HepG2 (cell line): ENCODE results near the gene LRRC43. TPM values are rescaled to one million over a fixed set of nuclear protein-coding genes. Genes with fewer than 3 reads are reported as not detected.
A peak's percentile ranks its signal among the peaks of the same experiment; 100 is the strongest.

Source experiments
- BHLHE40 ChIP-seq: IDR thresholded peaks from 2 replicates; pipeline ENCODE4 v1.6.1; 2011; ENCODE audit warnings: low read length, improper control_type of control experiment
- HES4 ChIP-seq: sonication (generic); formaldehyde crosslinking; IDR thresholded peaks from 2 replicates; pipeline ENCODE4 v1.9.0; 2021; ENCODE audit warnings: mild to moderate bottlenecking, missing genetic modification reagents, borderline replicate concordance
- MATR3 ChIP-seq: sonication (generic); formaldehyde crosslinking; IDR thresholded peaks from 2 replicates; pipeline ENCODE4 v1.4.0; 2020; ENCODE audit warnings: missing genetic modification reagents
- MED13 ChIP-seq: sonication (generic); formaldehyde crosslinking; IDR thresholded peaks from 2 replicates; pipeline ENCODE4 v1.5.0; 2020; ENCODE audit warnings: missing genetic modification reagents
- MNT ChIP-seq: fragments of 450-650 bp; IDR thresholded peaks from 2 replicates; pipeline ENCODE4 v1.6.1; 2016
- RELA ChIP-seq: sonication (generic); formaldehyde crosslinking; IDR thresholded peaks from 2 replicates; pipeline ENCODE4 v1.4.0; 2020; ENCODE audit warnings: missing genetic modification reagents
- TP53 ChIP-seq: sonication (generic); formaldehyde crosslinking; conservative IDR thresholded peaks from 2 replicates; pipeline ENCODE4 v1.4.0; 2020; ENCODE audit warnings: missing genetic modification reagents
- ZNF556 ChIP-seq: sonication (generic); formaldehyde crosslinking; IDR thresholded peaks from 2 replicates; pipeline ENCODE4 v1.4.0; 2020; ENCODE audit warnings: mild to moderate bottlenecking, missing genetic modification reagents, borderline replicate concordance
- ZNF7 ChIP-seq: IDR thresholded peaks from 2 replicates; pipeline ENCODE4 v1.6.1; 2016; ENCODE audit warnings: missing biosample characterization, missing genetic modification reagents
- ZNF704 ChIP-seq: sonication (generic); formaldehyde crosslinking; IDR thresholded peaks from 2 replicates; pipeline ENCODE4 v1.8.1; 2023; ENCODE audit warnings: mild to moderate bottlenecking, inconsistent platforms, moderate library complexity, missing genetic modification reagents, borderline replicate concordance
- polyA plus RNA-seq, 8 experiments: library from polyadenylated mRNA; depleted of rRNA in 3 of 8; stranded (reverse) in 7 of 8; unstranded in 1 of 8; fragments of >200 nt; fragmentation: Illumina TruSeq in 4 of 8; extraction: Trizol in 4 of 8; gene quantifications; 2 replicates each; pipeline versions ENCODE4 v1.2.1 to v1.2.3, GENCODE V29; 2011 to 2016; ENCODE audit warnings: low read depth in 4 of 8, missing spikeins in 1 of 8, mixed read lengths in 1 of 8; ENCODE audit not compliant: insufficient read depth in 1 of 8
- total RNA-seq, 5 experiments: library from RNA; depleted of rRNA; stranded (reverse); fragments of >200 nt; fragmentation: Illumina TruSeq; extraction: Trizol; gene quantifications; 2 replicates each; pipeline ENCODE4 v1.2.3, GENCODE V29; 2016; ENCODE audit warnings: low read depth in 1 of 5
- TF ChIP-seq, protein P1 (sequence below): sonication (generic); formaldehyde crosslinking; IDR thresholded peaks from 2 replicates; pipeline ENCODE4 v1.5.0; 2020; ENCODE audit warnings: missing genetic modification reagents, mild to moderate bottlenecking, borderline replicate concordance
- TF ChIP-seq, protein P2 (sequence below): IDR thresholded peaks from 2 replicates; pipeline ENCODE4 v1.6.1; 2016; ENCODE audit warnings: low read depth, control low read depth
- TF ChIP-seq, protein P3 (sequence below), 2 experiments: sonication (generic) in 1 of 2; formaldehyde crosslinking in 1 of 2; IDR thresholded peaks; 2 replicates each; pipeline versions ENCODE4 v1.6.1 to v1.9.0; 2014 to 2022; ENCODE audit warnings: antibody characterized with exemption in 1 of 2, borderline replicate concordance in 1 of 2, inconsistent platforms in 1 of 2, low read depth in 1 of 2, missing genetic modification reagents in 1 of 2
- TF ChIP-seq, protein P4 (sequence below): sonication (generic); formaldehyde crosslinking; IDR thresholded peaks from 2 replicates; pipeline ENCODE4 v1.8.1; 2023; ENCODE audit warnings: mild to moderate bottlenecking, missing genetic modification reagents

LRRC43 gene
- total and polyA plus RNA-seq, 2 of the 13 experiments (the other 11 are each of a cell fraction or from before 2014, with no cell fraction given) = not detected

- TF ChIP-seq ZNF704 (CRISPR knock-in tag) = peak; percentile 73; the same call in 1 of the 2 replicates
- TF ChIP-seq ZNF556 (CRISPR knock-in tag) = 0 out of 2 replicates have a peak, but pooled peaks have one; percentile 19
- TF ChIP-seq, protein P1, sequence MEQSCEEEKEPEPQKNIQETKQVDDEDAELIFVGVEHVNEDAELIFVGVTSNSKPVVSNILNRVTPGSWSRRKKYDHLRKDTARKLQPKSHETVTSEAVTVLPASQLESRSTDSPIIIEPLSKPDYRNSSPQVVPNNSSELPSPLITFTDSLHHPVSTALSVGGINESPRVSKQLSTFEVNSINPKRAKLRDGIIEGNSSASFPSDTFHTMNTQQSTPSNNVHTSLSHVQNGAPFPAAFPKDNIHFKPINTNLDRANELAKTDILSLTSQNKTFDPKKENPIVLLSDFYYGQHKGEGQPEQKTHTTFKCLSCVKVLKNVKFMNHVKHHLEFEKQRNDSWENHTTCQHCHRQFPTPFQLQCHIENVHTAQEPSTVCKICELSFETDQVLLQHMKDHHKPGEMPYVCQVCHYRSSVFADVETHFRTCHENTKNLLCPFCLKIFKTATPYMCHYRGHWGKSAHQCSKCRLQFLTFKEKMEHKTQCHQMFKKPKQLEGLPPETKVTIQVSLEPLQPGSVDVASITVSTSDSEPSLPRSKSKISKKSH = peak; percentile 75
- TF ChIP-seq, protein P2, sequence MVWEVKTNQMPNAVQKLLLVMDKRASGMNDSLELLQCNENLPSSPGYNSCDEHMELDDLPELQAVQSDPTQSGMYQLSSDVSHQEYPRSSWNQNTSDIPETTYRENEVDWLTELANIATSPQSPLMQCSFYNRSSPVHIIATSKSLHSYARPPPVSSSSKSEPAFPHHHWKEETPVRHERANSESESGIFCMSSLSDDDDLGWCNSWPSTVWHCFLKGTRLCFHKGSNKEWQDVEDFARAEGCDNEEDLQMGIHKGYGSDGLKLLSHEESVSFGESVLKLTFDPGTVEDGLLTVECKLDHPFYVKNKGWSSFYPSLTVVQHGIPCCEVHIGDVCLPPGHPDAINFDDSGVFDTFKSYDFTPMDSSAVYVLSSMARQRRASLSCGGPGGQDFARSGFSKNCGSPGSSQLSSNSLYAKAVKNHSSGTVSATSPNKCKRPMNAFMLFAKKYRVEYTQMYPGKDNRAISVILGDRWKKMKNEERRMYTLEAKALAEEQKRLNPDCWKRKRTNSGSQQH = peak; percentile 86; the same call in 1 of the 2 replicates
- TF ChIP-seq MED13 (CRISPR knock-in tag) = peak; percentile 89
- 0 out of 2 replicates have a peak, but pooled peaks have one; percentile 56 for TF ChIP-seq TP53 (CRISPR knock-in tag)
- no peak for TF ChIP-seq RELA (CRISPR knock-in tag)
- peak; percentile 52; the same call in 1 of the 2 replicates for TF ChIP-seq BHLHE40
- TF ChIP-seq ZNF7 (CRISPR knock-in tag) = no peak
- peak; percentile 98 for TF ChIP-seq HES4 (CRISPR knock-in tag)
- TF ChIP-seq, protein P3, sequence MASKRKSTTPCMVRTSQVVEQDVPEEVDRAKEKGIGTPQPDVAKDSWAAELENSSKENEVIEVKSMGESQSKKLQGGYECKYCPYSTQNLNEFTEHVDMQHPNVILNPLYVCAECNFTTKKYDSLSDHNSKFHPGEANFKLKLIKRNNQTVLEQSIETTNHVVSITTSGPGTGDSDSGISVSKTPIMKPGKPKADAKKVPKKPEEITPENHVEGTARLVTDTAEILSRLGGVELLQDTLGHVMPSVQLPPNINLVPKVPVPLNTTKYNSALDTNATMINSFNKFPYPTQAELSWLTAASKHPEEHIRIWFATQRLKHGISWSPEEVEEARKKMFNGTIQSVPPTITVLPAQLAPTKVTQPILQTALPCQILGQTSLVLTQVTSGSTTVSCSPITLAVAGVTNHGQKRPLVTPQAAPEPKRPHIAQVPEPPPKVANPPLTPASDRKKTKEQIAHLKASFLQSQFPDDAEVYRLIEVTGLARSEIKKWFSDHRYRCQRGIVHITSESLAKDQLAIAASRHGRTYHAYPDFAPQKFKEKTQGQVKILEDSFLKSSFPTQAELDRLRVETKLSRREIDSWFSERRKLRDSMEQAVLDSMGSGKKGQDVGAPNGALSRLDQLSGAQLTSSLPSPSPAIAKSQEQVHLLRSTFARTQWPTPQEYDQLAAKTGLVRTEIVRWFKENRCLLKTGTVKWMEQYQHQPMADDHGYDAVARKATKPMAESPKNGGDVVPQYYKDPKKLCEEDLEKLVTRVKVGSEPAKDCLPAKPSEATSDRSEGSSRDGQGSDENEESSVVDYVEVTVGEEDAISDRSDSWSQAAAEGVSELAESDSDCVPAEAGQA (IDR thresholded peaks at IDR 0.05; ENCODE audit: low read depth) = no peak
- TF ChIP-seq, protein P3 (CRISPR knock-in tag; IDR thresholded peaks at IDR 0.05; ENCODE audit: borderline replicate concordance) = peak; percentile 87; the same call in 1 of the 2 replicates
- no peak; the same call in 1 of the 2 replicates for TF ChIP-seq MNT
- no peak for TF ChIP-seq MATR3
- TF ChIP-seq, protein P4, sequence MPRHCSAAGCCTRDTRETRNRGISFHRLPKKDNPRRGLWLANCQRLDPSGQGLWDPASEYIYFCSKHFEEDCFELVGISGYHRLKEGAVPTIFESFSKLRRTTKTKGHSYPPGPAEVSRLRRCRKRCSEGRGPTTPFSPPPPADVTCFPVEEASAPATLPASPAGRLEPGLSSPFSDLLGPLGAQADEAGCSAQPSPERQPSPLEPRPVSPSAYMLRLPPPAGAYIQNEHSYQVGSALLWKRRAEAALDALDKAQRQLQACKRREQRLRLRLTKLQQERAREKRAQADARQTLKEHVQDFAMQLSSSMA (CRISPR knock-in tag) = no peak
These were observed 43.6 kb downstream of the LRRC43 start (continued) for GRCh38 chr12:122226366-122227125.
